Mucosa of descending colon (tissue), 3 donors: ENCODE results near the gene CGB3. TPM values are rescaled to one million over a fixed set of nuclear protein-coding genes. Genes with fewer than 3 reads are reported as not detected.
A peak's percentile ranks its signal among the peaks of the same experiment; 100 is the strongest.

Source experiments
- ATAC-seq: fragments of 200-7000 bp; cut with Tn5 transposase; one replicate; pipeline ENCODE4 v1.9.1; 2020; ENCODE audit warnings: mild to moderate bottlenecking, moderate library complexity
- DNase-seq, 3 donors: peaks; one replicate each; pipeline ENCODE4 v3.0.0-alpha.2; 2020
- H3K36me3 ChIP-seq: fragments of 200-600 bp; one replicate; pipeline ENCODE4 v1.8.0; 2021; ENCODE audit warnings: low read depth, mild to moderate bottlenecking
- H3K4me1 ChIP-seq: fragments of 200-600 bp; one replicate; pipeline ENCODE4 v1.8.0; 2021; ENCODE audit warnings: low read depth, mild to moderate bottlenecking
- H3K4me3 ChIP-seq: fragments of 200-600 bp; one replicate; pipeline ENCODE4 v1.8.0; 2021; ENCODE audit warnings: mild to moderate bottlenecking
- H3K9me3 ChIP-seq: fragments of 200-600 bp; one replicate; pipeline ENCODE4 v1.8.0; 2021; ENCODE audit warnings: mild to moderate bottlenecking
- CTCF ChIP-seq: fragments of 200-600 bp; IDR thresholded peaks from one replicate; pipeline ENCODE4 v1.8.0; 2022; ENCODE audit warnings: antibody characterized with exemption, mild to moderate bottlenecking
- intact Hi-C, 2 donors: fragments of 100-400 bp; cut with DNase I in 1 of 2; cut with micrococcal nuclease in 1 of 2; formaldehyde crosslinking; loops; one replicate each; pipeline versions ENCODE4 v1.11.0 to v1.11.1; 2022; cut with DNase I, micrococcal nuclease
- total RNA-seq, 3 donors: library from RNA; stranded (reverse); fragmentation: NEBNext Ultra II Directional in 2 of 3; extraction: Animal tissue kit (Norgen Biotek cat#: 25700) in 2 of 3; gene quantifications; one replicate each; pipeline versions ENCODE4 v1.2.1 to v1.2.4, GENCODE V29; 2021 to 2023
- donor health status: DM: no; HTN: no; CAD: no; lungs with moderate emphysema.
- donor health status: DM: no; HTN: no; CAD: no.
- donor health status: DM: no; HTN: yes; CAD: no.

The CGB3 gene
- total RNA-seq, 3 donors from 2014 or later, result not detected

- no peaks in the 10 kb centered on the region for H3K9me3 ChIP-seq
- intact Hi-C loops, result no loop called here
- TF ChIP-seq CTCF, result no peak
- H3K4me1 ChIP-seq, result peaks cover 23% of the 10 kb centered on the region
- H3K4me3 ChIP-seq, result peak overlapping the region; percentile 57
- ATAC-seq (peak; percentile 45), DNase-seq (peak in 2 of 3 donors; percentile 58 to 69)
- H3K36me3 ChIP-seq, result no peaks in the 10 kb centered on the region
Measured at GRCh38 chr19:48991873-48992580, 32.1 kb downstream of the CGB3 start.

- no peaks in the 10 kb centered on the region for H3K9me3 ChIP-seq
- DNase-seq (no peak), ATAC-seq (no peak)
- H3K36me3 ChIP-seq, result no peaks in the 10 kb centered on the region
- no peak for TF ChIP-seq CTCF
- no peak overlapping the region for H3K4me3 ChIP-seq
- H3K4me1 ChIP-seq, result peaks cover 23% of the 10 kb centered on the region
- intact Hi-C loops, result no loop called here
Measured at GRCh38 chr19:48991011-48991609, 33.0 kb downstream of the CGB3 start.

DNA sequence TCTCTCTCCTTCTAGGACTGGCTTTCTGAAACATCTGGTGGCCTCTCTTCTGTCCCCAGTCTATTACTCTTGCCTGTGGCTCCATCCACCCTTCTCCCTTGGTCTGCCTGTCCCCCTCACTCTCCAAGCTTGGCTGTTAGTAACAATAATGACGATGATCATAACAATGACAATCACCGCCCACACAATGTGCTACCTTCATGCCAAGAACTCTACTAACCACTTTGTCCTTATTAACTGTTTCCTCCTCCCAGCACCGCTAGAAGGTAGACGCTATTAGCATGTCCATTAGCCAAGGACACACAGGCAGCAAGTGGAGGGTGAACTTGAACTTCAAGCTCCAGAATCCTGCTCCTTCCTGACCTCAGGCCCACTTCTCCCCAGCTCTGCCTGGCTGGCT lies 33.7 kb downstream of the CGB3 start:
- no peak for DNase-seq
- ATAC-seq, result no peak
- Histone ChIP-seq H3K36me3 (no peaks in the 10 kb centered on the region), H3K9me3 (no peaks in the 10 kb centered on the region), H3K4me3 (no peak overlapping the region), H3K4me1 (peaks cover 23% of the 10 kb centered on the region)
- intact Hi-C loops, result no loop called here
- TF ChIP-seq CTCF, result no peak

GRCh38 chr19:48989701-48990291 lies 34.3 kb downstream of the CGB3 start:
- Histone ChIP-seq H3K36me3 (no peaks in the 10 kb centered on the region), H3K4me1 (peaks cover 20% of the 10 kb centered on the region), H3K9me3 (no peaks in the 10 kb centered on the region), H3K4me3 (no peak overlapping the region)
- DNase-seq (no peak), ATAC-seq (no peak)
- TF ChIP-seq CTCF, result no peak
- intact Hi-C loops, result no loop called here

DNA sequence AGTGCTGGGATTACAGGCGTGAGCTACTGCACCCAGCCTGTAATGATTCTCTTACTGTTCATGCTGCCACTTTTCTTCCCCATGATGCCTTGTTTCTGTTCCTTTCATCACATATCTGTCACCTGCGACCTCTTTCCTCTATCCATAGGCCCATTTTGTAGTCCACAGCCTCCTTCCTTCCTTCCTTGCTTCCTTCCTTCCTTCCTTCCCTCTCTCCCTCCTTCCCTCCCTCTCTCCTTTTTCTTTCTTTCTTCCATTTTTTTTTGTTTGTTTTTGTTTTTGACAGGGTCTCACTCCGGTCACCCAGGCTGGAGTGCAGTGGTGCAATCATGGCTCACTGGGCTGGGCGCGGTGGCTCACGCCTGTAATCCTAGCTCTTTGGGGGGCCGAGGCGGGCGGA lies 35.3 kb downstream of the CGB3 start:
- no peak for ATAC-seq
- no peak for DNase-seq
- H3K4me3 ChIP-seq, result no peak overlapping the region
- intact Hi-C loops, result no loop called here
- H3K9me3 ChIP-seq, result no peaks in the 10 kb centered on the region
- peaks cover 12% of the 10 kb centered on the region for H3K4me1 ChIP-seq
- H3K36me3 ChIP-seq, result no peaks in the 10 kb centered on the region
- no peak for TF ChIP-seq CTCF
